Urinary bladder (tissue), 4 donors: ENCODE measurements around the gene ATP2C2. TPM values are rescaled to one million over a fixed set of nuclear protein-coding genes. Genes with fewer than 3 reads are reported as not detected.

Experiments used
- DNase-seq: peaks from one replicate; pipeline ENCODE4 v3.0.0-alpha.2; 2015; ENCODE audit errors: extremely low spot score
- H3K27ac ChIP-seq: one replicate; pipeline ENCODE4 v1.5.1; 2013; ENCODE audit warnings: low read depth, mild to moderate bottlenecking, moderate library complexity
- H3K36me3 ChIP-seq: one replicate; pipeline ENCODE4 v1.6.1; 2013; ENCODE audit warnings: mild to moderate bottlenecking, moderate library complexity; ENCODE audit not compliant: insufficient read depth
- H3K4me1 ChIP-seq: one replicate; pipeline ENCODE4 v1.6.1; 2013; ENCODE audit warnings: mild to moderate bottlenecking, moderate library complexity; ENCODE audit not compliant: insufficient read depth
- H3K4me3 ChIP-seq: one replicate; pipeline ENCODE4 v1.5.1; 2013; ENCODE audit warnings: low read depth, low read length
- WGBS: extraction: QIAGEN DNeasy Blood & Tissue Kit; methylation state at CpG from one replicate; pipeline ENCODE4 v1.1.7; 2013; 5-methylcytosine and 5-hydroxymethylcytosine counted together
- polyA plus RNA-seq: library from polyadenylated mRNA; stranded (reverse); fragments of 200-250 nt; gene quantifications from one replicate; pipeline ENCODE4 v1.2.3, GENCODE V29; 2013
- total RNA-seq: library from RNA; depleted of rRNA; stranded (reverse); fragments of >200 nt; gene quantifications from one replicate; pipeline ENCODE4 v1.2.3, GENCODE V29; 2014
- donor health status: healthy with polysubstance abuse.
- donor health status: healthy.

ATP2C2 gene
- total and polyA plus RNA-seq, 2 donors, result 2.3 to 5.0 TPM

- H3K4me1 ChIP-seq, result no peaks in the 10 kb centered on the region
- H3K27ac ChIP-seq, result no peak overlapping the region
- 88% methylated on average over 13 of the region's 13 CpGs for WGBS
- DNase-seq, result no peak
- H3K36me3 ChIP-seq, result peaks cover 2% of the 10 kb centered on the region
- H3K4me3 ChIP-seq, result no peak overlapping the region
Observed at GRCh38 chr16:84498859-84499620, 130.7 kb downstream of the ATP2C2 start.

- Histone ChIP-seq H3K4me1 (no peaks in the 10 kb centered on the region), H3K4me3 (no peak overlapping the region), H3K36me3 (peaks cover 2% of the 10 kb centered on the region), H3K27ac (no peak overlapping the region)
- WGBS, result 90% methylated on average over 15 of the region's 15 CpGs
- DNase-seq, result no peak
Observed at GRCh38 chr16:84499638-84500037, 131.3 kb downstream of the ATP2C2 start.

- no peak overlapping the region for H3K27ac ChIP-seq
- H3K4me3 ChIP-seq, result no peak overlapping the region
- WGBS, result 90% methylated on average over 13 of the region's 13 CpGs
- DNase-seq, result no peak
- peaks cover 2% of the 10 kb centered on the region for H3K36me3 ChIP-seq
- no peaks in the 10 kb centered on the region for H3K4me1 ChIP-seq
Observed at GRCh38 chr16:84500531-84500930, 132.2 kb downstream of the ATP2C2 start.

GRCh38 chr16:84501077-84501735 lies 132.9 kb downstream of the ATP2C2 start:
- Histone ChIP-seq H3K27ac (peak overlapping the region; percentile 24), H3K4me3 (no peak overlapping the region), H3K36me3 (peaks cover 2% of the 10 kb centered on the region), H3K4me1 (no peaks in the 10 kb centered on the region)
- no peak for DNase-seq
- 82% methylated on average over 12 of the region's 12 CpGs for WGBS

GRCh38 chr16:84502075-84502474 lies 133.7 kb downstream of the ATP2C2 start:
- no peak for DNase-seq
- Histone ChIP-seq H3K4me3 (no peak overlapping the region), H3K36me3 (peaks cover 2% of the 10 kb centered on the region), H3K27ac (no peak overlapping the region), H3K4me1 (no peaks in the 10 kb centered on the region)
- 87% methylated on average over 13 of the region's 13 CpGs for WGBS

GRCh38 chr16:84502581-84502980 lies 134.2 kb downstream of the ATP2C2 start:
- no peaks in the 10 kb centered on the region for H3K4me1 ChIP-seq
- H3K4me3 ChIP-seq, result no peak overlapping the region
- H3K27ac ChIP-seq, result no peak overlapping the region
- no peaks in the 10 kb centered on the region for H3K36me3 ChIP-seq
- 89% methylated on average over 6 of the region's 6 CpGs for WGBS
- DNase-seq, result no peak

- peak overlapping the region; percentile 71 for H3K4me3 ChIP-seq
- 35% methylated on average over 13 of the region's 13 CpGs for WGBS
- DNase-seq, result no peak
- H3K27ac ChIP-seq, result peak overlapping the region; percentile 74
- no peaks in the 10 kb centered on the region for H3K4me1 ChIP-seq
- no peaks in the 10 kb centered on the region for H3K36me3 ChIP-seq
Observed at GRCh38 chr16:84503751-84504395, 135.5 kb downstream of the ATP2C2 start.

GRCh38 chr16:84504420-84505248 lies 136.3 kb downstream of the ATP2C2 start, which contains the start of gene MEAK7:
Gene MEAK7 (minus strand): TSS chr16:84504659. CDS start chr16:84498086, 6,573 bp downstream.
- Histone ChIP-seq H3K36me3 (no peaks in the 10 kb centered on the region), H3K27ac (peak within 1 kb of the TSS; percentile 84), H3K4me3 (peak within 1 kb of the TSS; percentile 71), H3K4me1 (no peaks in the 10 kb centered on the region)
- 2% methylated on average over 45 of the region's 45 CpGs for WGBS
- peak; percentile 98 for DNase-seq

GRCh38 chr16:84505249-84506187 lies 137.2 kb downstream of the ATP2C2 start:
- WGBS, result 68% methylated on average over 33 of the region's 33 CpGs
- H3K4me1 ChIP-seq, result no peaks in the 10 kb centered on the region
- H3K4me3 ChIP-seq, result peak overlapping the region; percentile 43
- no peak for DNase-seq
- H3K36me3 ChIP-seq, result no peaks in the 10 kb centered on the region
- H3K27ac ChIP-seq, result peak overlapping the region; percentile 84

GRCh38 chr16:84507011-84507982 lies 139.0 kb downstream of the ATP2C2 start:
- Histone ChIP-seq H3K4me1 (no peaks in the 10 kb centered on the region), H3K27ac (no peak overlapping the region), H3K36me3 (no peaks in the 10 kb centered on the region), H3K4me3 (no peak overlapping the region)
- 78% methylated on average over 27 of the region's 27 CpGs for WGBS
- no peak for DNase-seq

- WGBS, result 92% methylated on average over 8 of the region's 8 CpGs
- DNase-seq, result no peak
- Histone ChIP-seq H3K36me3 (no peaks in the 10 kb centered on the region), H3K4me3 (no peak overlapping the region), H3K27ac (no peak overlapping the region), H3K4me1 (no peaks in the 10 kb centered on the region)
Observed at GRCh38 chr16:84508502-84508901, 140.2 kb downstream of the ATP2C2 start.
